ENCODE results near the gene GRIN2C.

The GRIN2C gene

GRCh38 chr17:74805591-74805991 is 54.1 kb downstream of the GRIN2C start:
- TF ChIP-seq CTCF (IDR thresholded peaks at IDR 0.05; ENCODE audit: extremely low read depth, missing control alignments), result no peak
- no peak for DNase-seq (ENCODE audit: low spot score)

GRCh38 chr17:74804683-74805082 is 55.0 kb downstream of the GRIN2C start:
- no peak for DNase-seq (ENCODE audit: low spot score)
- TF ChIP-seq CTCF (IDR thresholded peaks at IDR 0.05; ENCODE audit: extremely low read depth, missing control alignments), result no peak

- no peak for TF ChIP-seq CTCF (IDR thresholded peaks at IDR 0.05; ENCODE audit: extremely low read depth, missing control alignments)
- DNase-seq (ENCODE audit: low spot score), result no peak
These were observed 55.7 kb downstream of the GRIN2C start for GRCh38 chr17:74803971-74804370.

GRCh38 chr17:74803388-74803930 is 56.2 kb downstream of the GRIN2C start:
- TF ChIP-seq CTCF (IDR thresholded peaks at IDR 0.05; ENCODE audit: extremely low read depth, missing control alignments), result no peak
- no peak for DNase-seq (ENCODE audit: low spot score)

- no peak for DNase-seq (ENCODE audit: low spot score)
These were observed 57.8 kb downstream of the GRIN2C start for GRCh38 chr17:74801896-74802295.

GRCh38 chr17:74800531-74800930 is 59.2 kb downstream of the GRIN2C start:
- DNase-seq (ENCODE audit: low spot score), result no peak
- no peak for TF ChIP-seq CTCF (IDR thresholded peaks at IDR 0.05; ENCODE audit: extremely low read depth, missing control alignments)

More at GRCh38 chr17:74801896-74802295, 57.8 kb downstream of the GRIN2C start:
- no peak for TF ChIP-seq CTCF (IDR thresholded peaks at IDR 0.05; ENCODE audit: extremely low read depth, missing control alignments)

- DNase-seq (ENCODE audit: low spot score), result no peak
- no peak for TF ChIP-seq CTCF (IDR thresholded peaks at IDR 0.05; ENCODE audit: extremely low read depth, missing control alignments)
These were observed 60.6 kb downstream of the GRIN2C start for GRCh38 chr17:74799097-74799496.

All from GM20000 (cell line).